HG02571 (cell line): ENCODE data around the gene OPN5.

Experiments
- ATAC-seq: cut with Tn5 transposase; IDR thresholded peaks from one replicate; pipeline ENCODE4 v1.9.1; 2021; ENCODE audit warnings: mild to moderate bottlenecking, moderate library complexity; ENCODE audit not compliant: unreplicated experiment

The OPN5 gene

GRCh38 chr6:47787620-47788497 is 6.0 kb downstream of the OPN5 start:
- ATAC-seq: no peak

- no peak for ATAC-seq
These were observed 6.7 kb downstream of the OPN5 start for GRCh38 chr6:47788498-47788884.

- ATAC-seq: no peak
These were observed 7.7 kb downstream of the OPN5 start for GRCh38 chr6:47789553-47789952.

GRCh38 chr6:47792216-47792733 is 10.4 kb downstream of the OPN5 start:
- ATAC-seq: no peak

GRCh38 chr6:47794577-47795135 is 12.8 kb downstream of the OPN5 start:
- ATAC-seq: no peak

GRCh38 chr6:47801984-47802383 is 20.2 kb downstream of the OPN5 start:
- no peak for ATAC-seq

GRCh38 chr6:47804821-47805220 is 23.0 kb downstream of the OPN5 start:
- ATAC-seq: no peak

GRCh38 chr6:47809873-47810272 is 28.0 kb downstream of the OPN5 start:
- ATAC-seq: no peak

- no peak for ATAC-seq
These were observed 29.1 kb downstream of the OPN5 start for GRCh38 chr6:47810885-47811284.

- ATAC-seq: no peak
These were observed 29.6 kb downstream of the OPN5 start for GRCh38 chr6:47811443-47811842.

GRCh38 chr6:47817749-47818148 is 35.9 kb downstream of the OPN5 start:
- ATAC-seq: no peak

- no peak for ATAC-seq
These were observed 37.6 kb downstream of the OPN5 start for GRCh38 chr6:47819461-47819860.

GRCh38 chr6:47822856-47823554 is 41.2 kb downstream of the OPN5 start:
- no peak for ATAC-seq

- no peak for ATAC-seq
These were observed 50.7 kb downstream of the OPN5 start for GRCh38 chr6:47832386-47833100.

GRCh38 chr6:47834196-47834595 is 52.4 kb downstream of the OPN5 start:
- no peak for ATAC-seq

GRCh38 chr6:47836046-47836445 is 54.2 kb downstream of the OPN5 start:
- ATAC-seq: no peak

GRCh38 chr6:47836639-47837038 is 54.8 kb downstream of the OPN5 start:
- ATAC-seq: no peak

- ATAC-seq: no peak
These were observed 57.8 kb downstream of the OPN5 start for GRCh38 chr6:47839645-47840044.

- ATAC-seq: no peak
These were observed 63.0 kb downstream of the OPN5 start for GRCh38 chr6:47844881-47845280.

- no peak for ATAC-seq
These were observed 64.9 kb downstream of the OPN5 start for GRCh38 chr6:47846752-47847151.

- no peak for ATAC-seq
These were observed 69.3 kb downstream of the OPN5 start for GRCh38 chr6:47851091-47851490.
